ENCODE results near the gene SSX7. TPM values are rescaled to one million over a fixed set of nuclear protein-coding genes. Genes with fewer than 3 reads are reported as not detected.
"Not testable (repeated sequence)": the region's sequence is repeated elsewhere in the genome, so short reads cannot be mapped to it uniquely, and the experiment has no call there.

The SSX7 gene, protein sequence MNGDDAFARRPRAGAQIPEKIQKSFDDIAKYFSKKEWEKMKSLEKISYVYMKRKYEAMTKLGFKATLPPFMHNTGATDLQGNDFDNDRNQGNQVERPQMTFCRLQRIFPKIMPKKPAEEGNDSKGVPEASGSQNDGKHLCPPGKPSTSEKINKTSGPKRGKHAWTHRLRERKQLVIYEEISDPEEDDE
- not detected in 2 replicates for total RNA-seq (2014; rRNA removed; shearing (Covaris generic))

GRCh38 chrX:52654800-52655199 lies at the start of gene SSX7:
Gene SSX7, minus strand, starts transcription at chrX:52654900. Its CDS starts 1,428 bp downstream, at chrX:52653472.
- not testable (repeated sequence) for DNase-seq (ENCODE audit: low spot score)

DNA sequence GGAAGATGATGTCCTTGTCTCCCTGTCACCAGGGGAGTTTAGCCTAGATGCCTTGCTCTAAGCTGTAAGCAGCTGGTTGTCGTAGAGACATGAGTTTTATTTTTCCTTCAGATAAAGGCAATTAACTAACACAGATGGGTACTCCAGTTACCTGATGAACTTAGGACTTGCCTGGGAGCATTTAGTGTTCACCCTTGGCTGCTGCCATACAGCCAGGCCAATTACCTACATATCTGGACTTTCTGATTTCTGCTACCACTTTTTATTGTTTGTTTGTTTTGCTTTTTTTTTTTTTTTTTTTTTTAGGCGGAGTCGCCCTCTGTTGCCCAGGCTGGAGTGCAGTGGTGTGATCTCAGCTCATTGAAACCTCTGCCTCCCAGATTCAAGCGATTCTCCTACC lies 37.3 kb upstream of the SSX7 start:
- DNase-seq (ENCODE audit: low spot score): not testable (repeated sequence)

GRCh38 chrX:52662218-52662617 lies 7.5 kb upstream of the SSX7 start:
- DNase-seq (ENCODE audit: low spot score): not testable (repeated sequence)

GRCh38 chrX:52655475-52655874 lies 775 bp upstream of the SSX7 start:
- not testable (repeated sequence) for DNase-seq (ENCODE audit: low spot score)

GRCh38 chrX:52650676-52651075 lies 4.0 kb downstream of the SSX7 start:
- DNase-seq (ENCODE audit: low spot score): not testable (repeated sequence)

- not testable (repeated sequence) for DNase-seq (ENCODE audit: low spot score)
Measured at GRCh38 chrX:52648956-52649355, 5.7 kb downstream of the SSX7 start.

- not testable (repeated sequence) for DNase-seq (ENCODE audit: low spot score)
Measured at GRCh38 chrX:52628483-52628882, 26.2 kb downstream of the SSX7 start.

GRCh38 chrX:52620661-52621060 lies 34.0 kb downstream of the SSX7 start:
- DNase-seq (ENCODE audit: low spot score): not testable (repeated sequence)

GRCh38 chrX:52608961-52609360 lies 45.7 kb downstream of the SSX7 start:
- DNase-seq (ENCODE audit: low spot score): no peak

DNA sequence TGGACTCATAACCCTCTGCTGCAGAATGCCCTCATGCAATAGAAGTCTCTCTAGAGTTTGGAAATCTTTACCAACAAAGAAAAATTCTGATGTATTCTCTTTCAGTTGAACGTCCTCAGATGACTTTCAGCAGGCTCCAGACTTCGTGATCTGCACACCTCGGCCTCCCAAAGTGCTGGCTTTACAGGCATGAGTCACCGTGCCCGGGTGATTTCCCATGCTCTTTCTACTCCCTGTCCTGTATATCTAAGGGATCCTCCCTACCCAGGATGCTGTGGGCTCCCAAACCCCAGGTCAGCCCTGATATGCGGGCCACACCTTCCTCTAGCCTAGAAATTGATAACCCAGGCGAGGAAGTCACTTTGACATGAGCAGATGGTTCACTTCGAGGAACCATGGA lies 51.5 kb downstream of the SSX7 start:
- DNase-seq (ENCODE audit: low spot score): not testable (repeated sequence)

DNA sequence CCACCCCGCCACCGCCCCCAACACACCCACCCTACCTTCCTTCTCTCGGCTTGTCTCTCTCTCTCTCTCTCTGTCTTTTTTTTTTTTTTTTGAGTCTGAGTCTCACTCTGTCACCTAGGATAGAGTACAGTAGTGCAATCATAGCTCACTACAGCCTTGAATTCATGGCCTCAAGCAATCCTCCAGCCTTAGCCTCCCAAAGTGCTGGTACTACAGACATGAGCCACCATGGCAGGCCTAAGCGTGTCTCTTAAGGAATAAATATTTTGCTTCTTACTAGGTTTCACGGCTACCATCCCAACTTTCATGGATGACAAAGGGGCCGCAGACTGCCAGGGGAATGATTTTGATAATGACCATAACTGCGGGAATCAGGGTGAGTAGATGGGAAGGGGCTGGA lies 55.8 kb downstream of the SSX7 start:
- DNase-seq (ENCODE audit: low spot score): no peak

DNA sequence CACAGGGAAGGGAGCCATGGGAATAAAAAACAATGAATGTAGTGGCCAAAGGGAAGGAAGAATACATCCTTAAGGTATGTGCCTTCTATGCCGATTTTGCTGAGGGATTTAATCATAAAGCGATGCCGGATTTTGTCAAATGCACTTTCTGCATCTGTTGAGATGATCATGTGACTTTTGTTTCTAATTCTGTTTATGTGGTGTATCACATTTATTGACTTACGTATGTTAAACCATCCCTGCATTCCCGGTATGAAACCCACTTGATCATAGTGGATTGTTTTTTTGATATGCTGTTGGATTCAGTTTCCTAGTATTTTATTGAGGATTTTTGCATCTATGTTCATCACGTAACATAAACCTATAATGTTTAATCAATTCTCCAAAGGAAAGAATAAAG lies 60.0 kb downstream of the SSX7 start:
- no peak for DNase-seq (ENCODE audit: low spot score)

Small RNAs within 50 kb of the gene (small RNA-seq; reads per million reads assigned to genes)
- not detected for gene AL450023.3
- gene RNA5SP504: not detected

Other genes with a start within 250 kb of the SSX7 start
- not detected in 2 replicates for gene XAGE1A, start 159.1 kb downstream of the SSX7 start, total RNA-seq (2014; rRNA removed; shearing (Covaris generic))
- not detected in 2 replicates for gene XAGE1B, start 137.8 kb downstream of the SSX7 start, total RNA-seq (2014; rRNA removed; shearing (Covaris generic))
- gene SSX2, start 52.3 kb upstream of the SSX7 start, total RNA-seq (2014; rRNA removed; shearing (Covaris generic)): not detected in 2 replicates
- not detected in 2 replicates for gene SSX2B, start 96.4 kb upstream of the SSX7 start, total RNA-seq (2014; rRNA removed; shearing (Covaris generic))
- not detected in 2 replicates for gene SPANXN5, start 142.5 kb upstream of the SSX7 start, total RNA-seq (2014; rRNA removed; shearing (Covaris generic))
- gene XAGE5, start 156.4 kb upstream of the SSX7 start, total RNA-seq (2014; rRNA removed; shearing (Covaris generic)): not detected in 2 replicates
- gene XAGE3, start 213.2 kb upstream of the SSX7 start, total RNA-seq (2014; rRNA removed; shearing (Covaris generic)): not detected in 2 replicates
- 28.7 and 36.4 TPM in 2 replicates for gene FAM156B, start 242.4 kb upstream of the SSX7 start, total RNA-seq (2014; rRNA removed; shearing (Covaris generic))